Ishikawa (cell line): ENCODE results near the gene ST6GALNAC3.

Source experiments
- CEBPB ChIP-seq: IDR thresholded peaks from 2 replicates; pipeline ENCODE4 v1.6.1; 2012
- CREB1 ChIP-seq: IDR thresholded peaks from 2 replicates; pipeline ENCODE4 v1.6.1; 2012; ENCODE audit warnings: low read depth
- EGR1 ChIP-seq: IDR thresholded peaks from 2 replicates; pipeline ENCODE4 v1.6.1; 2012
- EP300 ChIP-seq: IDR thresholded peaks from 2 replicates; pipeline ENCODE4 v1.6.1; 2012; ENCODE audit warnings: borderline replicate concordance
- NFIC ChIP-seq: IDR thresholded peaks from 2 replicates; pipeline ENCODE4 v1.6.1; 2012
- RAD21 ChIP-seq: IDR thresholded peaks from 2 replicates; pipeline ENCODE4 v1.6.1; 2012; ENCODE audit warnings: low read depth
- TAF1 ChIP-seq: IDR thresholded peaks from 2 replicates; pipeline ENCODE4 v1.6.1; 2012; ENCODE audit warnings: low read depth, mild to moderate bottlenecking
- TCF12 ChIP-seq: IDR thresholded peaks from 2 replicates; pipeline ENCODE4 v1.6.1; 2012; ENCODE audit warnings: low read depth
- YY1 ChIP-seq: IDR thresholded peaks from 2 replicates; pipeline ENCODE4 v1.6.1; 2012; ENCODE audit warnings: low read depth
- ZBTB7A ChIP-seq: IDR thresholded peaks from 2 replicates; pipeline ENCODE4 v1.6.1; 2012; ENCODE audit warnings: low read depth
- TF ChIP-seq, protein P1 (sequence below): IDR thresholded peaks from 2 replicates; pipeline ENCODE4 v1.6.1; 2012
- TF ChIP-seq, protein P2 (sequence below): IDR thresholded peaks from 2 replicates; pipeline ENCODE4 v1.6.1; 2012; ENCODE audit warnings: low read depth, mild to moderate bottlenecking

DNA sequence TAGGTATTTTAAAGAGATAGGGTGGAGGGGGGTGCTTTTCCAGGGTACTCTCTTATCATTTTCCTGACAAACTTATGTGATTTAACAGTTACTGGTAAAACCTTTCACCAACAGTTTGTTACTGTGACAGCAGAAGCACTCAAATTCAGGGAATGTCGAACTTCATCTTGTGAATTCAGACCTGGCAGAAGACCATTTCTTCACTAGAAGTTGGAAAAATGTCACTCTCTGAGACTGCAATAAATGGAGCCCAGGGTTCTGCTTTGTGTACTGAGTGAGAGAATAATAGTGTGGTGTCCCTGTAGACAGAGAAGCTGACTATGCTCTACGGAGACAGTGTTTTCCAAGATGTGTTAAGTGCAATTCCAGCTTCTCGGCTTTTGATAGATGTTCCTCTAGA, 200.2 kb downstream of the ST6GALNAC3 start:
- TF ChIP-seq CEBPB (no peak), ZBTB7A (no peak), TAF1 (no peak), CREB1 (no peak), TCF12 (no peak), YY1 (no peak), EP300 (no peak), RAD21 (no peak), NFIC (no peak), EGR1 (no peak)
- TF ChIP-seq, protein P1, sequence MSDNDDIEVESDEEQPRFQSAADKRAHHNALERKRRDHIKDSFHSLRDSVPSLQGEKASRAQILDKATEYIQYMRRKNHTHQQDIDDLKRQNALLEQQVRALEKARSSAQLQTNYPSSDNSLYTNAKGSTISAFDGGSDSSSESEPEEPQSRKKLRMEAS = no peak
- TF ChIP-seq, protein P2, sequence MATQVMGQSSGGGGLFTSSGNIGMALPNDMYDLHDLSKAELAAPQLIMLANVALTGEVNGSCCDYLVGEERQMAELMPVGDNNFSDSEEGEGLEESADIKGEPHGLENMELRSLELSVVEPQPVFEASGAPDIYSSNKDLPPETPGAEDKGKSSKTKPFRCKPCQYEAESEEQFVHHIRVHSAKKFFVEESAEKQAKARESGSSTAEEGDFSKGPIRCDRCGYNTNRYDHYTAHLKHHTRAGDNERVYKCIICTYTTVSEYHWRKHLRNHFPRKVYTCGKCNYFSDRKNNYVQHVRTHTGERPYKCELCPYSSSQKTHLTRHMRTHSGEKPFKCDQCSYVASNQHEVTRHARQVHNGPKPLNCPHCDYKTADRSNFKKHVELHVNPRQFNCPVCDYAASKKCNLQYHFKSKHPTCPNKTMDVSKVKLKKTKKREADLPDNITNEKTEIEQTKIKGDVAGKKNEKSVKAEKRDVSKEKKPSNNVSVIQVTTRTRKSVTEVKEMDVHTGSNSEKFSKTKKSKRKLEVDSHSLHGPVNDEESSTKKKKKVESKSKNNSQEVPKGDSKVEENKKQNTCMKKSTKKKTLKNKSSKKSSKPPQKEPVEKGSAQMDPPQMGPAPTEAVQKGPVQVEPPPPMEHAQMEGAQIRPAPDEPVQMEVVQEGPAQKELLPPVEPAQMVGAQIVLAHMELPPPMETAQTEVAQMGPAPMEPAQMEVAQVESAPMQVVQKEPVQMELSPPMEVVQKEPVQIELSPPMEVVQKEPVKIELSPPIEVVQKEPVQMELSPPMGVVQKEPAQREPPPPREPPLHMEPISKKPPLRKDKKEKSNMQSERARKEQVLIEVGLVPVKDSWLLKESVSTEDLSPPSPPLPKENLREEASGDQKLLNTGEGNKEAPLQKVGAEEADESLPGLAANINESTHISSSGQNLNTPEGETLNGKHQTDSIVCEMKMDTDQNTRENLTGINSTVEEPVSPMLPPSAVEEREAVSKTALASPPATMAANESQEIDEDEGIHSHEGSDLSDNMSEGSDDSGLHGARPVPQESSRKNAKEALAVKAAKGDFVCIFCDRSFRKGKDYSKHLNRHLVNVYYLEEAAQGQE = no peak
